Measurements from ENCODE around the gene SDR42E2.

SDR42E2 gene

GRCh38 chr16:22138482-22138881, 23.8 kb upstream of the SDR42E2 start:
- H3K27ac Mint-ChIP-seq, result no peak overlapping the region
- no peak for TF ChIP-seq CTCF (IDR thresholded peaks at IDR 0.05)

GRCh38 chr16:22139008-22139407, 23.3 kb upstream of the SDR42E2 start:
- Mint-ChIP-seq H3K27me3 (ENCODE audit: low read depth, poor library complexity) (peaks cover 40% of the 10 kb centered on the region), H3K4me3 (no peak overlapping the region), H3K36me3 (ENCODE audit: low read depth) (no peaks in the 10 kb centered on the region), H3K27ac (no peak overlapping the region), H3K9me3 (no peaks in the 10 kb centered on the region), H3K4me1 (peaks cover 6% of the 10 kb centered on the region)
- no peak for TF ChIP-seq CTCF (IDR thresholded peaks at IDR 0.05)
- no peak for DNase-seq

More at GRCh38 chr16:22138482-22138881, 23.8 kb upstream of the SDR42E2 start:
- Mint-ChIP-seq H3K4me1 (peaks cover 6% of the 10 kb centered on the region), H3K4me3 (no peak overlapping the region), H3K9me3 (no peaks in the 10 kb centered on the region), H3K36me3 (ENCODE audit: low read depth) (no peaks in the 10 kb centered on the region), H3K27me3 (ENCODE audit: low read depth, poor library complexity) (peaks cover 39% of the 10 kb centered on the region)
- DNase-seq, result no peak

- Mint-ChIP-seq H3K27me3 (ENCODE audit: low read depth, poor library complexity) (peaks cover 42% of the 10 kb centered on the region), H3K27ac (no peak overlapping the region), H3K4me1 (peaks cover 6% of the 10 kb centered on the region), H3K9me3 (no peaks in the 10 kb centered on the region), H3K4me3 (no peak overlapping the region), H3K36me3 (ENCODE audit: low read depth) (no peaks in the 10 kb centered on the region)
- TF ChIP-seq CTCF (IDR thresholded peaks at IDR 0.05), result no peak
- no peak for DNase-seq
Observed at GRCh38 chr16:22139732-22140131, 22.6 kb upstream of the SDR42E2 start.

- no peak for DNase-seq
- Mint-ChIP-seq H3K4me3 (no peak overlapping the region), H3K27ac (no peak overlapping the region), H3K36me3 (ENCODE audit: low read depth) (no peaks in the 10 kb centered on the region), H3K27me3 (ENCODE audit: low read depth, poor library complexity) (peaks cover 41% of the 10 kb centered on the region), H3K9me3 (no peaks in the 10 kb centered on the region), H3K4me1 (peaks cover 6% of the 10 kb centered on the region)
- peak; percentile 43 for TF ChIP-seq CTCF (IDR thresholded peaks at IDR 0.05)
Observed at GRCh38 chr16:22141767-22142166, 20.5 kb upstream of the SDR42E2 start.

- Mint-ChIP-seq H3K27me3 (ENCODE audit: low read depth, poor library complexity) (peaks cover 38% of the 10 kb centered on the region), H3K27ac (no peak overlapping the region), H3K36me3 (ENCODE audit: low read depth) (no peaks in the 10 kb centered on the region), H3K9me3 (no peaks in the 10 kb centered on the region), H3K4me1 (peaks cover 6% of the 10 kb centered on the region), H3K4me3 (no peak overlapping the region)
- no peak for TF ChIP-seq CTCF (IDR thresholded peaks at IDR 0.05)
- DNase-seq, result no peak
Observed at GRCh38 chr16:22144520-22144919, 17.8 kb upstream of the SDR42E2 start.

GRCh38 chr16:22147853-22148252, 14.5 kb upstream of the SDR42E2 start:
- Mint-ChIP-seq H3K36me3 (ENCODE audit: low read depth) (no peaks in the 10 kb centered on the region), H3K4me3 (no peak overlapping the region), H3K4me1 (no peaks in the 10 kb centered on the region), H3K9me3 (no peaks in the 10 kb centered on the region), H3K27ac (no peak overlapping the region), H3K27me3 (ENCODE audit: low read depth, poor library complexity) (peaks cover 26% of the 10 kb centered on the region)
- no peak for TF ChIP-seq CTCF (IDR thresholded peaks at IDR 0.05)
- DNase-seq, result no peak
